ENCODE results near the gene UBE2J2.
"Not testable (repeated sequence)": the region's sequence is repeated elsewhere in the genome, so short reads cannot be mapped to it uniquely, and the experiment has no call there.

UBE2J2 gene

DNA sequence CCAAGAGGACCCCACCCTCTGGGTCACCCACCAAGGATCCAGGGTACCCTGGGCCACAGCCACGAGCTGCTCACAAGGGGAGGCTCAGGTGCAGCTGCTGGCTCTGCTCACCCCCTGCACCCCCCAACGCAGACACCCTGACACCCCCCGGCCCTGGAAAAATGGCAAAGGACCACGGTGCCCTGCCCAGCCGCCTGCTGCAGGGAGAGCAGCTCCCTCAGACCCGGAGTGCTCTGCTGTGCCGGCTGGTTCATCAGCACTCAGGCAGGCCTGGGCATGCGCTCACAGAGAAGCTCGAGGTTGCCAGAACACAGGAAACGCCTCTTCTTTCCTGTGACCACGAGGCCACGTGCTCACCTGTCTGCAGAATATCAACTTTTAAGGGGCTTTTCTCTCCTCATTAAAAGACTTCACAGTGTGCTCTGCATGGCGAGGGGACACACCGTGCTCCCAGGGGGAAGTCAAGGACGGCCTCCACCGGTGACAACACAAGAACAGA, 22.8 kb downstream of the UBE2J2 start:
- ATAC-seq, result no peak
- TF ChIP-seq, protein P1, sequence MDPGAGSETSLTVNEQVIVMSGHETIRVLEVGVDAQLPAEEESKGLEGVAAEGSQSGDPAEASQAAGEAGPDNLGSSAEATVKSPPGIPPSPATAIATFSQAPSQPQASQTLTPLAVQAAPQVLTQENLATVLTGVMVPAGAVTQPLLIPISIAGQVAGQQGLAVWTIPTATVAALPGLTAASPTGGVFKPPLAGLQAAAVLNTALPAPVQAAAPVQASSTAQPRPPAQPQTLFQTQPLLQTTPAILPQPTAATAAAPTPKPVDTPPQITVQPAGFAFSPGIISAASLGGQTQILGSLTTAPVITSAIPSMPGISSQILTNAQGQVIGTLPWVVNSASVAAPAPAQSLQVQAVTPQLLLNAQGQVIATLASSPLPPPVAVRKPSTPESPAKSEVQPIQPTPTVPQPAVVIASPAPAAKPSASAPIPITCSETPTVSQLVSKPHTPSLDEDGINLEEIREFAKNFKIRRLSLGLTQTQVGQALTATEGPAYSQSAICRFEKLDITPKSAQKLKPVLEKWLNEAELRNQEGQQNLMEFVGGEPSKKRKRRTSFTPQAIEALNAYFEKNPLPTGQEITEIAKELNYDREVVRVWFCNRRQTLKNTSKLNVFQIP (CRISPR knock-in tag; IDR thresholded peaks at IDR 0.05; ENCODE audit: borderline replicate concordance, low read depth), result no peak
- TF ChIP-seq, protein P2, sequence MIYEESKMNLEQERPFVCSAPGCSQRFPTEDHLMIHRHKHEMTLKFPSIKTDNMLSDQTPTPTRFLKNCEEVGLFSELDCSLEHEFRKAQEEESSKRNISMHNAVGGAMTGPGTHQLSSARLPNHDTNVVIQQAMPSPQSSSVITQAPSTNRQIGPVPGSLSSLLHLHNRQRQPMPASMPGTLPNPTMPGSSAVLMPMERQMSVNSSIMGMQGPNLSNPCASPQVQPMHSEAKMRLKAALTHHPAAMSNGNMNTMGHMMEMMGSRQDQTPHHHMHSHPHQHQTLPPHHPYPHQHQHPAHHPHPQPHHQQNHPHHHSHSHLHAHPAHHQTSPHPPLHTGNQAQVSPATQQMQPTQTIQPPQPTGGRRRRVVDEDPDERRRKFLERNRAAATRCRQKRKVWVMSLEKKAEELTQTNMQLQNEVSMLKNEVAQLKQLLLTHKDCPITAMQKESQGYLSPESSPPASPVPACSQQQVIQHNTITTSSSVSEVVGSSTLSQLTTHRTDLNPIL (CRISPR knock-in tag; IDR thresholded peaks at IDR 0.05; ENCODE audit: low read depth), result no peak
- TF ChIP-seq, protein P3, sequence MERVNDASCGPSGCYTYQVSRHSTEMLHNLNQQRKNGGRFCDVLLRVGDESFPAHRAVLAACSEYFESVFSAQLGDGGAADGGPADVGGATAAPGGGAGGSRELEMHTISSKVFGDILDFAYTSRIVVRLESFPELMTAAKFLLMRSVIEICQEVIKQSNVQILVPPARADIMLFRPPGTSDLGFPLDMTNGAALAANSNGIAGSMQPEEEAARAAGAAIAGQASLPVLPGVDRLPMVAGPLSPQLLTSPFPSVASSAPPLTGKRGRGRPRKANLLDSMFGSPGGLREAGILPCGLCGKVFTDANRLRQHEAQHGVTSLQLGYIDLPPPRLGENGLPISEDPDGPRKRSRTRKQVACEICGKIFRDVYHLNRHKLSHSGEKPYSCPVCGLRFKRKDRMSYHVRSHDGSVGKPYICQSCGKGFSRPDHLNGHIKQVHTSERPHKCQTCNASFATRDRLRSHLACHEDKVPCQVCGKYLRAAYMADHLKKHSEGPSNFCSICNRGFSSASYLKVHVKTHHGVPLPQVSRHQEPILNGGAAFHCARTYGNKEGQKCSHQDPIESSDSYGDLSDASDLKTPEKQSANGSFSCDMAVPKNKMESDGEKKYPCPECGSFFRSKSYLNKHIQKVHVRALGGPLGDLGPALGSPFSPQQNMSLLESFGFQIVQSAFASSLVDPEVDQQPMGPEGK (CRISPR knock-in tag; IDR thresholded peaks at IDR 0.05; ENCODE audit: borderline replicate concordance), result no peak
- TF ChIP-seq ISL1 (CRISPR knock-in tag; IDR thresholded peaks at IDR 0.05) (no peak), ARNTL (CRISPR knock-in tag; IDR thresholded peaks at IDR 0.05; ENCODE audit: borderline replicate concordance, low read depth) (no peak), ZNF565 (CRISPR knock-in tag; conservative IDR thresholded peaks at IDR 0.05; ENCODE audit: low read depth) (no peak), OSR1 (CRISPR knock-in tag; IDR thresholded peaks at IDR 0.05) (no peak), ZFP3 (CRISPR knock-in tag; IDR thresholded peaks at IDR 0.05) (no peak), ZC3H10 (CRISPR knock-in tag; IDR thresholded peaks at IDR 0.05) (no peak), GLIS3 (CRISPR knock-in tag; IDR thresholded peaks at IDR 0.05) (no peak), ZNF70 (CRISPR knock-in tag; IDR thresholded peaks at IDR 0.05) (no peak)

DNA sequence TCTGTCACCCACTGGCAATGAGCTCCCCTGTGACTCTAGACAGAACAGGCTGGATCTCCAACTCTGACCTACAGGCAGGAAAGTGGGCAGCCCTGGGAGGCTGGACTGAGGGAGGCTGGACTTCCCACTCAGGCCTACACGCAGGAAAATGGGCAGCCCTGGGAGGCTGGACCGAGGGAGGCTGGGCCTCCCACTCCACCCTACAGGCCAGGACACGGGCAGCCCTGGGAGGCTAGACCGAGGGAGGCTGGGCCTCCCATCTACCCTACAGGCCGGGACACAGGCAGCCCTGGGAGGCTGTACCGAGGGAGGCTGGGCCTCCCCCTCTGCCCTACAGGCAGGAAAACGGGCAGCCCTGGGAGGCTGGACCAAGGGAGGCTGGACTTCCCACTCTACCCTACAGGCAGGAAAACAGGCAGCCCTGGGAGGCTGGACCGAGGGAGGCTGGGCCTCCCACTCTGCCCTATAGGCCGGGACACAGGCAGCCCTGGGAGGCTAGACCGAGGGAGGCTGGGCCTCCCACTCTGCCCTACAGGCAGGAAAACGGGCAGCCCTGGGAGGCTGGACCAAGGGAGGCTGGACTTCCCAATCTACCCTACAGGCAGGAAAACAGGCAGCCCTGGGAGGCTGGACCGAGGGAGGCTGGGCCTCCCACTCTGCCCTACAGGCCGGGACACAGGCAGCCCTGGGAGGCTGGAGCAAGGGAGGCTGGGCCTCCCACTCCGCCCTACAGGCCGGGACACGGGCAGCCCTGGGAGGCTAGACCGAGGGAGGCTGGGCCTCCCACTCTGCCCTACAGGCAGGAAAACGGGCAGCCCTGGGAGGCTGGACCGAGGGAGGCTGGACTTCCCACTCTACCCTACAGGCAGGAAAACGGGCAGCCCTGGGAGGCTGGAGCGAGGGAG, 25.4 kb downstream of the UBE2J2 start:
- ATAC-seq, result not testable (repeated sequence)

DNA sequence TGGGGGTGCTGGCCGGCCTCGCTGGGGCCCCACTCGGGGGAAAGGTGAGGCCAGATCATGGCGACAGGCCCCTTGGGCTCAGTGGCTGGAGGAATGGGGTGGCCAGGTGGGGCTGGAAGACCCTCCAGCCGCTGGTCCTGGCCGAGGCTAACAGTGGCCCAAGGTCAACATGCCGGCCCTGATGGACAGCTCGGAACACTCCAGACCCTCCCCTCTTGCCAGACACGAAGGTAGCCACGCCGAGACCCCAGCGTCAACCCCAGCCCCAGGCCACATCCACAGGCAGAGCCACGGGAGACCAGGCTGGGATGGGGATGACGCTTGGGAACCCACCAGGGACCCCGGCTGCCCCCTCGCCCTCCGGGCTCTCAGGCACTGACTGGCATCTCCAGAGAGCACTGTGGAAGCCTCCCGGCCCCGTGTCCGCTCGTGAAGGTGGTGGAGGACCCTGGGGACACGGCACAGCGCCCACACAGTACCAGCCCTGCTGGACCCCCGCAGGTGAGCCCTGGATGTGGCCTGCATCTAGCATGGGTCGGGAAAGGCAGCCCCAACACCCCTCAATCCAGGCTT, 26.2 kb downstream of the UBE2J2 start:
- no peak for TF ChIP-seq ARNTL (CRISPR knock-in tag; IDR thresholded peaks at IDR 0.05; ENCODE audit: borderline replicate concordance, low read depth)
- TF ChIP-seq TOX (CRISPR knock-in tag; IDR thresholded peaks at IDR 0.05; ENCODE audit: borderline replicate concordance), result no peak
- peak; percentile 8; the same call in 2 of the 3 replicates for ATAC-seq

DNA sequence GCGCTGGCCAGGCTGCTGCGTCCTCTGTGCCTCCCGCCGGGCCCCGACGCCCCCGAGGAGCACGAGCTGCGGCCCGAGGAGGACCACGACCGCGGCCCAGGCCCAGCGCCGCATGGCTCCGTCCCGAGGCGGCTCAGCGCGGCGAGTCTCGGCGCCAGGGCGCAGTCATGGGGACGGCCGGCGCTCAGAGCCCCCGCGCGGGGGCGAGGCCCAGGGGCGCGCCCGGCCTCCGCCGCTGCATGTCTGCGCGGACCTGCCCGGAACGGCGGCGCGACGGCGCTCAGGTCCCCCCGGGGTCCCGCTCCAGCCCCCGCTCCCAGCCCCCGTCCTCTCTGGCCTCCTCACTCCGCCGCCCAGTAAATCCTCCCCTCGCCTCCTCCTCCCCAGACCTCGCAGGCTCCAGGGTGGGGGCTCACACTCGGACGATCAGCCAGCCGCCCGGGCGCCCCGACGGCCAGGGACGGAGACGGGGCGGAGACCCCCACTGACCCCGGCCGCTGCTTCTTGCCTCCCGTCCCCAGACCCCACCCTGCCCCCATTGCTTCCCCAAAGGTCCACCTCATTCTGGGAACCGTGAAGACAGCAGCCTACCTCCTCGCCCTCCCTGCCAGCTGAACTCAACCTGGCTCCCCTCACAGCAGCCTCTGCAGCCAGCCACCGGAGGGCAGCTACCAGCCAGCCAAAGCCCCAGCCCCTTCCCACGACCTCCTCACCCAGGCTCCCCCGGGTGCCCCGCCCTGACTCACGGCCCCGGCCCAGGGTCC, 26.9 kb downstream of the UBE2J2 start, which contains the start of gene C1QTNF12:
TSS of gene C1QTNF12 (minus strand) at position 146 of the 764 bp plus-strand sequence. CDS start at position 114, 32 bp downstream.
- no peak for TF ChIP-seq OSR1 (CRISPR knock-in tag; IDR thresholded peaks at IDR 0.05)
- no peak for TF ChIP-seq BACH2 (CRISPR knock-in tag; IDR thresholded peaks at IDR 0.05; ENCODE audit: borderline replicate concordance)
- peak; percentile 34 for ATAC-seq

DNA sequence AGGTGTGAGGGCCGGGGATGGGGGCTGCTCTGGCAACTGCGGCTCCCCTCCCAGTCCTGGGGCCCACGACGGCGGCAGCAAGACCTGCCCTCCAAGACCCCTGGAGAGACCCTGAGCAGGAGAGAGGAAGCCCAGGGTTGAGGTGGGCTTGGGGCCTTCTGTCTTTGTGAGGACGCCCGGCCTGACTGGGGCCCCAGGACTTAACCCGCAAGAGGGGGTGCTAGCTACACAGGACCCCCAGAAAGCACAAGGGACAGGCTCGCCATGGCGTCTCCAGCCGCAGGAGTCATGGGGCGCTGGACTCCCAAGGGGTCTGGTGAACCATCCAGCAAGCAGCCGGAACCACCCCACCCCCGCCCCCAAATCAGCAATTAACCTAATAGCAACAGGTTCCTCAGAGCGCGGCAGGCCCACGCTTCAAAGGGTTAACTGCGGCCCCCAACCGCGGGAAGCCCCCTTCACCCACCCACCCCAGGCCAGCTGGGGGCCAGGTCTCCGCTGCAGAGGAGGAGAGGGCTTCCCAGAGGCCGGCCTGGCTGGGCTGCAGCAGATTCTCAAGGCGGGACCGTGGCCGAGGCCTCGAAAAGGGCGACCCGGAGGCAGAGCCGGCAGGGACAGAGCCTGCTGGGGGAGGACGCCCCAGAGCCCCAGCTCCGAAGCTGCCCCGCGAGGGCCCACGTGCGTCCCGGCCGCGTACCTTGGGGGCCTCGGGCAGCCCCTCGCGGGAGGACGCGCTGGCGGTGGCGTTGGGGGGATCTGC, 27.7 kb downstream of the UBE2J2 start:
- TF ChIP-seq CSDC2 (CRISPR knock-in tag; IDR thresholded peaks at IDR 0.05) (no peak), ISL1 (CRISPR knock-in tag; IDR thresholded peaks at IDR 0.05) (no peak), RARB (CRISPR knock-in tag; IDR thresholded peaks at IDR 0.05) (no peak), ZNF70 (CRISPR knock-in tag; IDR thresholded peaks at IDR 0.05) (no peak)

More for the DNA sequence above, 27.7 kb downstream of the UBE2J2 start:
- ATAC-seq, result no peak

Data from SK-N-SH treated with all-trans-retinoic acid at 6 μM for 48 hours (cell line).